Mucosa of descending colon (tissue), 3 donors: ENCODE measurements around the gene LMO7. TPM values are rescaled to one million over a fixed set of nuclear protein-coding genes. Genes with fewer than 3 reads are reported as not detected.

Experiments
- ATAC-seq: fragments of 200-7000 bp; cut with Tn5 transposase; one replicate; pipeline ENCODE4 v1.9.1; 2020; ENCODE audit warnings: mild to moderate bottlenecking, moderate library complexity
- DNase-seq, 3 donors: peaks; one replicate each; pipeline ENCODE4 v3.0.0-alpha.2; 2020
- H3K36me3 ChIP-seq: fragments of 200-600 bp; one replicate; pipeline ENCODE4 v1.8.0; 2021; ENCODE audit warnings: low read depth, mild to moderate bottlenecking
- H3K4me1 ChIP-seq: fragments of 200-600 bp; one replicate; pipeline ENCODE4 v1.8.0; 2021; ENCODE audit warnings: low read depth, mild to moderate bottlenecking
- H3K4me3 ChIP-seq: fragments of 200-600 bp; one replicate; pipeline ENCODE4 v1.8.0; 2021; ENCODE audit warnings: mild to moderate bottlenecking
- H3K9me3 ChIP-seq: fragments of 200-600 bp; one replicate; pipeline ENCODE4 v1.8.0; 2021; ENCODE audit warnings: mild to moderate bottlenecking
- intact Hi-C, 2 donors: fragments of 100-400 bp; cut with DNase I in 1 of 2; cut with micrococcal nuclease in 1 of 2; formaldehyde crosslinking; loops; one replicate each; pipeline versions ENCODE4 v1.11.0 to v1.11.1; 2022; cut with DNase I, micrococcal nuclease
- total RNA-seq, 3 donors: library from RNA; stranded (reverse); fragmentation: NEBNext Ultra II Directional in 2 of 3; extraction: Animal tissue kit (Norgen Biotek cat#: 25700) in 2 of 3; gene quantifications; one replicate each; pipeline versions ENCODE4 v1.2.1 to v1.2.4, GENCODE V29; 2021 to 2023
- TF ChIP-seq, protein P1 (sequence below): fragments of 200-600 bp; IDR thresholded peaks from one replicate; pipeline ENCODE4 v1.8.0; 2022; ENCODE audit warnings: antibody characterized with exemption, mild to moderate bottlenecking
- donor health status: DM: no; HTN: no; CAD: no; lungs with moderate emphysema.
- donor health status: DM: no; HTN: no; CAD: no.
- donor health status: DM: no; HTN: yes; CAD: no.

Gene LMO7
- total RNA-seq, 3 donors from 2014 or later: 127 to 243 (median 212) TPM

- intact Hi-C loops: no loop called here
- Histone ChIP-seq H3K36me3 (no peaks in the 10 kb centered on the region), H3K4me3 (no peak overlapping the region), H3K4me1 (peaks cover 19% of the 10 kb centered on the region), H3K9me3 (peaks cover 5% of the 10 kb centered on the region)
- TF ChIP-seq, protein P1, sequence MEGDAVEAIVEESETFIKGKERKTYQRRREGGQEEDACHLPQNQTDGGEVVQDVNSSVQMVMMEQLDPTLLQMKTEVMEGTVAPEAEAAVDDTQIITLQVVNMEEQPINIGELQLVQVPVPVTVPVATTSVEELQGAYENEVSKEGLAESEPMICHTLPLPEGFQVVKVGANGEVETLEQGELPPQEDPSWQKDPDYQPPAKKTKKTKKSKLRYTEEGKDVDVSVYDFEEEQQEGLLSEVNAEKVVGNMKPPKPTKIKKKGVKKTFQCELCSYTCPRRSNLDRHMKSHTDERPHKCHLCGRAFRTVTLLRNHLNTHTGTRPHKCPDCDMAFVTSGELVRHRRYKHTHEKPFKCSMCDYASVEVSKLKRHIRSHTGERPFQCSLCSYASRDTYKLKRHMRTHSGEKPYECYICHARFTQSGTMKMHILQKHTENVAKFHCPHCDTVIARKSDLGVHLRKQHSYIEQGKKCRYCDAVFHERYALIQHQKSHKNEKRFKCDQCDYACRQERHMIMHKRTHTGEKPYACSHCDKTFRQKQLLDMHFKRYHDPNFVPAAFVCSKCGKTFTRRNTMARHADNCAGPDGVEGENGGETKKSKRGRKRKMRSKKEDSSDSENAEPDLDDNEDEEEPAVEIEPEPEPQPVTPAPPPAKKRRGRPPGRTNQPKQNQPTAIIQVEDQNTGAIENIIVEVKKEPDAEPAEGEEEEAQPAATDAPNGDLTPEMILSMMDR: no peak
- DNase-seq: no peak
- no peak for ATAC-seq
These were observed 146.9 kb downstream of the LMO7 start for GRCh38 chr13:75782985-75783384.

DNA sequence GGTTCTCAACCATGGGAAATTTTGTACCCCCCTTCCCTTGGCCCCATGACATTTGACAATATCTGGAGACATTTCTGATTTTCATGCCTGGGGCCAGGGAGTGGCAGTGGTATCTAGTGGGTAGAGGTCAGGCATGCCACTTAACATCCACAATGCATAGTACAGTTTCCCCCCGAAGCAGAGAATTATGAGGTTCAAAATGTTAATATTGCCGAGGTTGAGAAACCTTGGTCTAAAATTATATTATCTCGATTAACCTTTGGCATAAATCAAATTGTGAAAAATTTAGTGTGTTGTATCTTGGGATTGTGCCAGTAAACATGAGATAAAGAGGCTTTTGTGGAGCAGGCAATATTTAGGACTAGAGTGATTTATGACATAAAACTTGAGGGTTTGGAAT lies 147.9 kb downstream of the LMO7 start:
- TF ChIP-seq, protein P1: no peak
- Histone ChIP-seq H3K4me1 (peaks cover 25% of the 10 kb centered on the region), H3K9me3 (peaks cover 5% of the 10 kb centered on the region), H3K36me3 (no peaks in the 10 kb centered on the region), H3K4me3 (no peak overlapping the region)
- intact Hi-C loops: no loop called here
- DNase-seq: no peak
- ATAC-seq: no peak

DNA sequence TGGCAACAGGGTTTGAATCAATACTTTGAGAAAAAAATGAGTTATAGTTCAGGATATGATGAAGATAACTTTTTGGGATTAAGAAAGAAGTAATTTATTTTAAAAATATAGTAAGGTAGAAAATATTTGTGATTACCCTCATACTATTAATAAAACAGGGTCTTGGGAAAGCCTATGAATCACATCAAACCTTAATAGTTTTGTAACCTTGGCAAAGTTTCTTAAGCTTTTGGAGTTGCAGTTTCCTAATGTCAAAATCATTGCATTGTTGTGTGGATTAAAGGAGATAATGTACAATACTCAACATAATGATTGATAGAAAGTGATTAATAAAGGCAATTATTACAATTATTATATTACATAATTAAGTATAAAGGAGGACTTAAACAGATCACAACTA lies 149.0 kb downstream of the LMO7 start:
- peaks cover 1% of the 10 kb centered on the region for H3K9me3 ChIP-seq
- TF ChIP-seq, protein P1: no peak
- no peaks in the 10 kb centered on the region for H3K36me3 ChIP-seq
- ATAC-seq (no peak), DNase-seq (no peak)
- intact Hi-C loops: no loop called here
- H3K4me1 ChIP-seq: peaks cover 25% of the 10 kb centered on the region
- no peak overlapping the region for H3K4me3 ChIP-seq

DNA sequence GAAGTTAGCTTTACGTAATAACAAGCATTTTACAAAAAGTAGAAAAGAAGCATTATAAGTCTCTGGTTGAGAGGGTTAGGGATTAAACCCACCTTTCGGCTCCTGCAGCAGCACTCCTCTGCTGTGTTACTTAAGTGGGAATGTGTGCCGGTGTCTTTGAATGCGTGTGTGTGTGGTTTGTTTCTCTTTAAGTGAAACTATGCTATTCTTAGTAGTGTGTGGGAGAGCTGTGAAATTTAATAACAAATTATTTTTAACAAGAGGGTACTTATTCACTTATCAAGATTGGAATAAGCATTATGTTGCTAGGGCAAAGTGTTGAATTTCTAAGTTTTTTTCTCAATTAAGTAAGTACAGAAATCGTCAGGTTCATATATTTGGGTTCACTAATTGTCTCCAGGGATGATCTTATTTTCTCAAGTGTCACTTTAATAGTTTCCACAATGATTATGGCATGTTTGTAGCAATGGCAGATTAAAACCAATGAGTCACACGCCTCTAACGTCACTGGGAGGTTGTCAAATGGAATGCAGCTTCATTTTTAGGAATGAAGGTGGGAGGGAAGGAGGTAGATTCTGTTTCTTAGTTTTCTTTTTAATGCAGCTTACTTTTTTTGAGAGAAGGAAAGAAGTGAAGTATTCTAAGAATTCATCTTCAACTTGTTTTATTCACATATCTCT lies 151.3 kb downstream of the LMO7 start:
- no peaks in the 10 kb centered on the region for H3K36me3 ChIP-seq
- TF ChIP-seq, protein P1: no peak
- intact Hi-C loops: no loop called here
- no peak overlapping the region for H3K4me3 ChIP-seq
- peaks cover 34% of the 10 kb centered on the region for H3K4me1 ChIP-seq
- ATAC-seq (no peak), DNase-seq (no peak)
- H3K9me3 ChIP-seq: no peaks in the 10 kb centered on the region

DNA sequence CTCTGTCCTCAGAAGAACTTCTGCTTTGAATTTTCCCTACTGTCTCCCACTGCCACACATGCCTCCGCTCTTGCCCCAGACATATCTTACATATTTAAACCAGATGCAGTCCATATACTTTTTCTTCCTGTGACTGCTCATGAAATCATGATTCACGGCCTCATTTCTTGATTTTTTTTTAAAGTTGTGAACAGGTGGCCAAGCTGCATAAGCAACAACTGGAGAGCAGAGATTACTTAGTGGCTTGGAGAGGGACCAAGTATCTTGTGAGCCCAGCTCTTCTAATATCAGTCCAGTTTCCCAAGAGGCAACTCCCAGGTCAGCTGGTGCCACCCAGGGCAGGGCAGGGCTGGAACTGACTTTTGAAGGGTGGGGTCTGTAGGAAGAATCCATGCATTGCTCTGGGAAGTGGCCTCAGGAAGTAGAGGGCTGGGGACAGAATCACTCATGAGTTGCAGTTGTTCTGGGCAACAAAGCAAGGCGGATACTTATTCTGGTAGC lies 152.4 kb downstream of the LMO7 start:
- ATAC-seq: peak; percentile 90
- no peaks in the 10 kb centered on the region for H3K9me3 ChIP-seq
- peaks cover 34% of the 10 kb centered on the region for H3K4me1 ChIP-seq
- H3K36me3 ChIP-seq: no peaks in the 10 kb centered on the region
- peak; percentile 61 to 74 (median 70) for DNase-seq
- intact Hi-C loops: no loop called here
- H3K4me3 ChIP-seq: no peak overlapping the region
- TF ChIP-seq, protein P1: no peak
